Measurements from ENCODE around the gene UBXN7. TPM values are rescaled to one million over a fixed set of nuclear protein-coding genes. Genes with fewer than 3 reads are reported as not detected.

UBXN7 gene
- total RNA-seq, 1 experiment from 2014 or later = 99.6 TPM

- Mint-ChIP-seq H3K27me3 (ENCODE audit: low read depth) (no peaks in the 10 kb centered on the region), H3K9me3 (no peaks in the 10 kb centered on the region), H3K4me1 (no peaks in the 10 kb centered on the region), H3K4me3 (no peak overlapping the region), H3K27ac (no peak overlapping the region), H3K36me3 (peaks cover 45% of the 10 kb centered on the region)
- DNase-seq (ENCODE audit: low spot score) (no peak), ATAC-seq (no peak)
- TF ChIP-seq ATF1 (CRISPR knock-in tag; IDR thresholded peaks at IDR 0.05) = no peak
- TF ChIP-seq SOX15 (CRISPR knock-in tag; IDR thresholded peaks at IDR 0.05) = no peak
- TF ChIP-seq PRDM15 (CRISPR knock-in tag; IDR thresholded peaks at IDR 0.05) = no peak
- TF ChIP-seq ZBTB43 (CRISPR knock-in tag; IDR thresholded peaks at IDR 0.05) = no peak
- TF ChIP-seq MAX (CRISPR knock-in tag; IDR thresholded peaks at IDR 0.05) = no peak
- TF ChIP-seq ZSCAN18 (CRISPR knock-in tag; IDR thresholded peaks at IDR 0.05) = no peak
- no peak for TF ChIP-seq SMAD4 (CRISPR knock-in tag; IDR thresholded peaks at IDR 0.05)
- no peak for TF ChIP-seq RORB (CRISPR knock-in tag; IDR thresholded peaks at IDR 0.05)
- no peak for TF ChIP-seq ZNF532 (CRISPR knock-in tag; IDR thresholded peaks at IDR 0.05; ENCODE audit: borderline replicate concordance)
- no peak for TF ChIP-seq E2F4 (CRISPR knock-in tag; IDR thresholded peaks at IDR 0.05; ENCODE audit: borderline replicate concordance, low read depth)
- no peak for TF ChIP-seq E2F1 (CRISPR knock-in tag; IDR thresholded peaks at IDR 0.05)
- no peak for TF ChIP-seq AR (CRISPR knock-in tag; IDR thresholded peaks at IDR 0.05)
- no peak for TF ChIP-seq ZNF281 (CRISPR knock-in tag; IDR thresholded peaks at IDR 0.05)
- TF ChIP-seq ZNF423 (CRISPR knock-in tag; IDR thresholded peaks at IDR 0.05) = no peak
- no peak for TF ChIP-seq CBFB (CRISPR knock-in tag; IDR thresholded peaks at IDR 0.05; ENCODE audit: low read depth)
- TF ChIP-seq GTF2I (CRISPR knock-in tag; conservative IDR thresholded peaks at IDR 0.05) = no peak
- POLR2A ChIA-PET = no interaction called here
- CTCF ChIA-PET = no interaction called here
These were observed 78.1 kb downstream of the UBXN7 start for GRCh38 chr3:196354132-196354531.
